Dermis microvascular lymphatic vessel endothelial cell (primary cell): ENCODE data around the gene DNM3. TPM values are rescaled to one million over a fixed set of nuclear protein-coding genes. Genes with fewer than 3 reads are reported as not detected.
"Not testable (repeated sequence)": the region's sequence is repeated elsewhere in the genome, so short reads cannot be mapped to it uniquely, and the experiment has no call there.

Source experiments
- DNase-seq, 2 donors: peaks; one replicate each; pipeline versions ENCODE4 v3.0.0 to v3.0.0-alpha.2; 2010; ENCODE audit warnings: low read depth in 2 of 2
- total RNA-seq: library from RNA; depleted of rRNA; stranded (reverse); fragments of >200 nt; gene quantifications from 2 replicates; pipeline ENCODE4 v1.2.1, GENCODE V29; 2014

DNM3 gene
- total RNA-seq, 1 donor from 2014 or later, result 0.51 TPM

GRCh38 chr1:172354291-172355274 lies 513.3 kb downstream of the DNM3 start:
- DNase-seq, result no peak

- peak in 1 of 2 donors; percentile 30 for DNase-seq
Measured at GRCh38 chr1:172356620-172357019, 515.3 kb downstream of the DNM3 start.

GRCh38 chr1:172357753-172358385 lies 516.6 kb downstream of the DNM3 start:
- DNase-seq, result peak in 1 of 2 donors; percentile 68

- DNase-seq, result peak; percentile 76 to 77
Measured at GRCh38 chr1:172359491-172359999, 518.2 kb downstream of the DNM3 start.

- DNase-seq, result no peak
Measured at GRCh38 chr1:172360511-172360910, 519.2 kb downstream of the DNM3 start.

GRCh38 chr1:172360985-172361384 lies 519.7 kb downstream of the DNM3 start:
- no peak for DNase-seq

- no peak for DNase-seq
Measured at GRCh38 chr1:172363852-172364251, 522.6 kb downstream of the DNM3 start.

GRCh38 chr1:172371646-172372045 lies 530.3 kb downstream of the DNM3 start:
- not testable (repeated sequence) for DNase-seq

- no peak for DNase-seq
Measured at GRCh38 chr1:172373864-172374263, 532.6 kb downstream of the DNM3 start.

- DNase-seq, result no peak
Measured at GRCh38 chr1:172375211-172375631, 533.9 kb downstream of the DNM3 start.

- no peak for DNase-seq
Measured at GRCh38 chr1:172376431-172376830, 535.1 kb downstream of the DNM3 start.

- no peak for DNase-seq
Measured at GRCh38 chr1:172377565-172377964, 536.3 kb downstream of the DNM3 start.

GRCh38 chr1:172378109-172378760 lies 536.9 kb downstream of the DNM3 start:
- DNase-seq, result no peak

GRCh38 chr1:172380441-172381244 lies 539.3 kb downstream of the DNM3 start:
- DNase-seq, result peak in 1 of 2 donors; percentile 56

GRCh38 chr1:172381946-172382345 lies 540.6 kb downstream of the DNM3 start:
- DNase-seq, result no peak

GRCh38 chr1:172382406-172382805 lies 541.1 kb downstream of the DNM3 start:
- DNase-seq, result no peak

GRCh38 chr1:172382990-172383389 lies 541.7 kb downstream of the DNM3 start:
- DNase-seq, result no peak

- DNase-seq, result peak; percentile 50 to 70
Measured at GRCh38 chr1:172383536-172383935, 542.2 kb downstream of the DNM3 start.

- DNase-seq, result no peak
Measured at GRCh38 chr1:172384656-172385055, 543.4 kb downstream of the DNM3 start.

GRCh38 chr1:172386046-172386445 lies 544.7 kb downstream of the DNM3 start:
- DNase-seq, result no peak

- no peak for DNase-seq
Measured at GRCh38 chr1:172388490-172388889, 547.2 kb downstream of the DNM3 start.
